HepG2 (cell line): ENCODE results near the gene POU3F1. TPM values are rescaled to one million over a fixed set of nuclear protein-coding genes. Genes with fewer than 3 reads are reported as not detected.
A peak's percentile ranks its signal among the peaks of the same experiment; 100 is the strongest.

Source experiments
- ATAC-seq: fragments of 200-7000 bp; cut with Tn5 transposase; 3 replicates; pipeline ENCODE4 v1.9.1; 2020; ENCODE audit warnings: mild to moderate bottlenecking, moderate library complexity
- BruUV-seq: library from RNA; stranded (reverse); fragments of 400-500 nt; replicated peaks from 2 replicates; lab custom pipeline; 2021; lab: Mats Ljungman, UMichigan
- CTCF ChIA-PET: fragments of 300-600 bp; formaldehyde crosslinking; extraction: SDS; loops from one replicate; lab custom pipeline; 2021; ENCODE audit warnings: low total read pairs, inconsistent platforms, low intra/inter-chr PET ratio; lab: Yijun Ruan, JAX
- POLR2A ChIA-PET: fragments of 350-600 bp; sonication (Branson Sonifier 250); formaldehyde crosslinking; loops from one replicate; lab custom pipeline; 2020; ENCODE audit warnings: antibody characterized with exemption, inconsistent platforms; lab: Yijun Ruan, JAX
- DNase-seq: peaks from one replicate; pipeline ENCODE4 v3.0.0-alpha.2; 2015; ENCODE audit warnings: low spot score
- FAIRE-seq: peaks from 3 replicates; lab custom pipeline; 2011; peaks lifted over from hg19 to GRCh38; lab: Jason Lieb, UNC
- H2AFZ ChIP-seq: one replicate; pipeline ENCODE4 v1.6.1; 2011; ENCODE audit warnings: low read length, inconsistent platforms
- H3K27ac ChIP-seq: fragments of 300-600 bp; 3 replicates; pipeline ENCODE4 v1.8.0; 2011; ENCODE audit warnings: mixed run types, mild to moderate bottlenecking, mixed read lengths, low read length, inconsistent platforms; ENCODE audit not compliant: insufficient read depth; ENCODE audit errors: extremely low read length
- H3K27me3 ChIP-seq, 2 experiments: fragments of 200-600 bp in 1 of 2; 2 replicates in 1 of 2; 3 replicates in 1 of 2; pipeline versions ENCODE4 v1.6.0 to v1.8.0; 2011; ENCODE audit warnings: low read length in 2 of 2, mild to moderate bottlenecking in 2 of 2, moderate library complexity in 2 of 2, inconsistent platforms in 1 of 2; ENCODE audit not compliant: insufficient read depth in 2 of 2, control insufficient read depth in 1 of 2
- H3K36me3 ChIP-seq, 2 experiments: fragments of 200-600 bp in 1 of 2; replicated peaks in 1 of 2; 2 replicates in 1 of 2; 3 replicates in 1 of 2; pipeline versions ENCODE4 v1.5.1 to v1.8.0; 2011; ENCODE audit warnings: low read length in 2 of 2, inconsistent platforms in 1 of 2; ENCODE audit not compliant: insufficient read depth in 2 of 2, control insufficient read depth in 1 of 2
- H3K4me1 ChIP-seq: 2 replicates; pipeline ENCODE4 v1.5.1; 2012; ENCODE audit warnings: low read length, inconsistent platforms; ENCODE audit not compliant: insufficient read depth
- H3K4me2 ChIP-seq: 2 replicates; pipeline ENCODE4 v1.6.0; 2011; ENCODE audit warnings: low read depth, low read length, inconsistent platforms
- H3K4me3 ChIP-seq, 3 experiments: fragments of 200-600 bp in 1 of 3; sonication (generic), shearing (Covaris generic) in 1 of 3; replicated peaks in 1 of 3; 2 replicates each; pipeline ENCODE4 v1.5.1; 2011 to 2016; ENCODE audit warnings: low read length in 3 of 3, inconsistent platforms in 2 of 3, low read depth in 2 of 3, mild to moderate bottlenecking in 2 of 3, control low read depth in 1 of 3, mixed read lengths in 1 of 3; ENCODE audit not compliant: insufficient read depth in 1 of 3
- H3K79me2 ChIP-seq: one replicate; pipeline ENCODE4 v1.6.1; 2011; ENCODE audit warnings: low read length, inconsistent platforms; ENCODE audit not compliant: insufficient read depth
- H3K9ac ChIP-seq: 2 replicates; pipeline ENCODE4 v1.6.0; 2011; ENCODE audit warnings: mild to moderate bottlenecking, low read depth, low read length, inconsistent platforms; ENCODE audit not compliant: insufficient read depth
- H3K9me3 ChIP-seq: 2 replicates; pipeline ENCODE4 v1.5.1; 2012; ENCODE audit warnings: mild to moderate bottlenecking, low read length
- H4K20me1 ChIP-seq: 2 replicates; pipeline ENCODE4 v1.6.0; 2011; ENCODE audit warnings: inconsistent platforms, mild to moderate bottlenecking, low read length, moderate library complexity; ENCODE audit not compliant: insufficient read depth
- FOSL1 ChIP-seq: sonication (generic); formaldehyde crosslinking; IDR thresholded peaks from 2 replicates; pipeline ENCODE4 v1.9.0; 2021; ENCODE audit warnings: missing genetic modification reagents, borderline replicate concordance
- MNT ChIP-seq: fragments of 450-650 bp; IDR thresholded peaks from 2 replicates; pipeline ENCODE4 v1.6.1; 2016
- MXD4 ChIP-seq: IDR thresholded peaks from 2 replicates; pipeline ENCODE4 v1.6.1; 2016; ENCODE audit warnings: mild to moderate bottlenecking, missing biosample characterization, missing genetic modification reagents
- PCBP2 ChIP-seq: fragments of 200-400 bp; formaldehyde crosslinking; optimal IDR thresholded peaks from 2 replicates; pipeline ENCODE3; 2018; ENCODE audit warnings: low read length, low read depth; ENCODE audit not compliant: poor library complexity, severe bottlenecking
- PRDM15 ChIP-seq: sonication (generic); formaldehyde crosslinking; IDR thresholded peaks from 2 replicates; pipeline ENCODE4 v1.4.0; 2020; ENCODE audit warnings: missing genetic modification reagents
- XRCC5 ChIP-seq: fragments of 200-400 bp; formaldehyde crosslinking; optimal IDR thresholded peaks from 2 replicates; pipeline ENCODE3; 2017; ENCODE audit warnings: mild to moderate bottlenecking, low read length
- WGBS: methylation state at CpG from one replicate; pipeline ENCODE4 v1.1.6; 2017; ENCODE audit warnings: low lambda C conversion rate; 5-methylcytosine and 5-hydroxymethylcytosine counted together
- in situ Hi-C: cut with HindIII; loops from 2 replicates; pipeline ENCODE4 v1.10.0; 2017; ENCODE audit warnings: low pct_unique_long_range_greater_than_20kb; ENCODE audit not compliant: extremely low pct_ligation_motif_present
- intact Hi-C: fragments of 100-400 bp; cut with micrococcal nuclease; formaldehyde crosslinking; loops from one replicate; pipeline ENCODE4 v1.10.0; 2022; ENCODE audit not compliant: unreplicated experiment
- polyA plus RNA-seq, 8 experiments: library from polyadenylated mRNA; depleted of rRNA in 3 of 8; stranded (reverse) in 7 of 8; unstranded in 1 of 8; fragments of >200 nt; fragmentation: Illumina TruSeq in 4 of 8; extraction: Trizol in 4 of 8; gene quantifications; 2 replicates each; pipeline versions ENCODE4 v1.2.1 to v1.2.3, GENCODE V29; 2011 to 2016; ENCODE audit warnings: low read depth in 4 of 8, missing spikeins in 1 of 8, mixed read lengths in 1 of 8; ENCODE audit not compliant: insufficient read depth in 1 of 8
- total RNA-seq, 5 experiments: library from RNA; depleted of rRNA; stranded (reverse); fragments of >200 nt; fragmentation: Illumina TruSeq; extraction: Trizol; gene quantifications; 2 replicates each; pipeline ENCODE4 v1.2.3, GENCODE V29; 2016; ENCODE audit warnings: low read depth in 1 of 5

The POU3F1 gene
- total and polyA plus RNA-seq, 2 of the 13 experiments (the other 11 are each of a cell fraction or from before 2014, with no cell fraction given): not detected

- H3K9me3 ChIP-seq: no peaks in the 10 kb centered on the region
- no peaks in the 10 kb centered on the region for H4K20me1 ChIP-seq
- H3K36me3 ChIP-seq: no peaks in the 10 kb centered on the region
- peaks cover 3% of the 10 kb centered on the region for H3K4me1 ChIP-seq
- H3K27ac ChIP-seq: no peak overlapping the region
- no peak for FAIRE-seq
- TF ChIP-seq FOSL1: no peak
- TF ChIP-seq PCBP2: no peak
- peak; percentile 32; the same call in 1 of the 2 replicates for TF ChIP-seq MNT
- TF ChIP-seq MXD4 (CRISPR knock-in tag): no peak
- H3K9ac ChIP-seq: no peak overlapping the region
- no peak overlapping the region for H3K4me3 ChIP-seq
- no peak overlapping the region for H3K4me2 ChIP-seq
- 50% methylated on average over 7 of the region's 14 CpGs for WGBS
- CTCF ChIA-PET: no interaction called here
- no peak for ATAC-seq
- no peak for DNase-seq
- no TSS peak for BruUV-seq
- POLR2A ChIA-PET: no interaction called here
- no peaks in the 10 kb centered on the region for H3K79me2 ChIP-seq
- intact Hi-C loops (no loop called here), in situ Hi-C loops (no loop called here)
- no peak overlapping the region for H2AFZ ChIP-seq
- H3K27me3 ChIP-seq: peaks cover 0 to 1% of the 10 kb centered on the region in 2 experiments; a peak in 2 of 5 replicates
Observed at GRCh38 chr1:38068220-38068979, 21.8 kb upstream of the POU3F1 start.

- no peak for DNase-seq
- no peak overlapping the region for H2AFZ ChIP-seq
- 15% methylated on average over 5 of the region's 11 CpGs for WGBS
Observed at GRCh38 chr1:38064197-38064903, 17.8 kb upstream of the POU3F1 start.

More at GRCh38 chr1:38064197-38064903, 17.8 kb upstream of the POU3F1 start:
- in situ Hi-C loops (no loop called here), intact Hi-C loops (no loop called here)
- ATAC-seq: peak; percentile 37; the same call in 1 of the 3 replicates
- Histone ChIP-seq H3K79me2 (no peaks in the 10 kb centered on the region), H3K9ac (no peak overlapping the region), H3K9me3 (no peaks in the 10 kb centered on the region), H3K36me3 (no peaks in the 10 kb centered on the region), H3K4me3 (no peak overlapping the region), H4K20me1 (no peaks in the 10 kb centered on the region), H3K4me1 (no peaks in the 10 kb centered on the region), H3K27ac (no peak overlapping the region), H3K4me2 (no peak overlapping the region), H3K27me3 (no peaks in the 10 kb centered on the region; a peak in 2 of 5 replicates)
- ChIA-PET POLR2A (no interaction called here), CTCF (no interaction called here)
- peak; percentile 22 for TF ChIP-seq XRCC5
- no peak for TF ChIP-seq PRDM15 (CRISPR knock-in tag)
- no TSS peak for BruUV-seq
- no peak for FAIRE-seq
